HepG2 (cell line): Measurements from ENCODE around the gene TOE1. TPM values are rescaled to one million over a fixed set of nuclear protein-coding genes. Genes with fewer than 3 reads are reported as not detected.
"Not testable (repeated sequence)": the region's sequence is repeated elsewhere in the genome, so short reads cannot be mapped to it uniquely, and the experiment has no call there.

ENCODE experiments used
- ATAC-seq: fragments of 200-7000 bp; cut with Tn5 transposase; 3 replicates; pipeline ENCODE4 v1.9.1; 2020; ENCODE audit warnings: mild to moderate bottlenecking, moderate library complexity
- BruUV-seq: library from RNA; stranded (reverse); fragments of 400-500 nt; replicated peaks from 2 replicates; lab custom pipeline; 2021; lab: Mats Ljungman, UMichigan
- CTCF ChIA-PET: fragments of 300-600 bp; formaldehyde crosslinking; extraction: SDS; loops from one replicate; lab custom pipeline; 2021; ENCODE audit warnings: low total read pairs, inconsistent platforms, low intra/inter-chr PET ratio; lab: Yijun Ruan, JAX
- POLR2A ChIA-PET: fragments of 350-600 bp; sonication (Branson Sonifier 250); formaldehyde crosslinking; loops from one replicate; lab custom pipeline; 2020; ENCODE audit warnings: antibody characterized with exemption, inconsistent platforms; lab: Yijun Ruan, JAX
- DNase-seq: peaks from one replicate; pipeline ENCODE4 v3.0.0-alpha.2; 2015; ENCODE audit warnings: low spot score
- FAIRE-seq: peaks from 3 replicates; lab custom pipeline; 2011; peaks lifted over from hg19 to GRCh38; lab: Jason Lieb, UNC
- H2AFZ ChIP-seq: one replicate; pipeline ENCODE4 v1.6.1; 2011; ENCODE audit warnings: low read length, inconsistent platforms
- H3K27ac ChIP-seq: fragments of 300-600 bp; 3 replicates; pipeline ENCODE4 v1.8.0; 2011; ENCODE audit warnings: mixed run types, mild to moderate bottlenecking, mixed read lengths, low read length, inconsistent platforms; ENCODE audit not compliant: insufficient read depth; ENCODE audit errors: extremely low read length
- H3K27me3 ChIP-seq, 2 experiments: fragments of 200-600 bp in 1 of 2; 2 replicates in 1 of 2; 3 replicates in 1 of 2; pipeline versions ENCODE4 v1.6.0 to v1.8.0; 2011; ENCODE audit warnings: low read length in 2 of 2, mild to moderate bottlenecking in 2 of 2, moderate library complexity in 2 of 2, inconsistent platforms in 1 of 2; ENCODE audit not compliant: insufficient read depth in 2 of 2, control insufficient read depth in 1 of 2
- H3K36me3 ChIP-seq, 2 experiments: fragments of 200-600 bp in 1 of 2; replicated peaks in 1 of 2; 2 replicates in 1 of 2; 3 replicates in 1 of 2; pipeline versions ENCODE4 v1.5.1 to v1.8.0; 2011; ENCODE audit warnings: low read length in 2 of 2, inconsistent platforms in 1 of 2; ENCODE audit not compliant: insufficient read depth in 2 of 2, control insufficient read depth in 1 of 2
- H3K4me1 ChIP-seq: 2 replicates; pipeline ENCODE4 v1.5.1; 2012; ENCODE audit warnings: low read length, inconsistent platforms; ENCODE audit not compliant: insufficient read depth
- H3K4me2 ChIP-seq: 2 replicates; pipeline ENCODE4 v1.6.0; 2011; ENCODE audit warnings: low read depth, low read length, inconsistent platforms
- H3K4me3 ChIP-seq, 3 experiments: fragments of 200-600 bp in 1 of 3; sonication (generic), shearing (Covaris generic) in 1 of 3; replicated peaks in 1 of 3; 2 replicates each; pipeline ENCODE4 v1.5.1; 2011 to 2016; ENCODE audit warnings: low read length in 3 of 3, inconsistent platforms in 2 of 3, low read depth in 2 of 3, mild to moderate bottlenecking in 2 of 3, control low read depth in 1 of 3, mixed read lengths in 1 of 3; ENCODE audit not compliant: insufficient read depth in 1 of 3
- H3K79me2 ChIP-seq: one replicate; pipeline ENCODE4 v1.6.1; 2011; ENCODE audit warnings: low read length, inconsistent platforms; ENCODE audit not compliant: insufficient read depth
- H3K9ac ChIP-seq: 2 replicates; pipeline ENCODE4 v1.6.0; 2011; ENCODE audit warnings: mild to moderate bottlenecking, low read depth, low read length, inconsistent platforms; ENCODE audit not compliant: insufficient read depth
- H3K9me3 ChIP-seq: 2 replicates; pipeline ENCODE4 v1.5.1; 2012; ENCODE audit warnings: mild to moderate bottlenecking, low read length
- H4K20me1 ChIP-seq: 2 replicates; pipeline ENCODE4 v1.6.0; 2011; ENCODE audit warnings: inconsistent platforms, mild to moderate bottlenecking, low read length, moderate library complexity; ENCODE audit not compliant: insufficient read depth
- BRD4 ChIP-seq: sonication (generic); formaldehyde crosslinking; IDR thresholded peaks from 2 replicates; pipeline ENCODE4 v1.4.0; 2020; ENCODE audit warnings: missing genetic modification reagents
- ELF4 ChIP-seq: sonication (generic); formaldehyde crosslinking; IDR thresholded peaks from 2 replicates; pipeline ENCODE4 v1.5.0; 2020; ENCODE audit warnings: missing genetic modification reagents, mild to moderate bottlenecking, moderate library complexity, borderline replicate concordance
- FOSL2 ChIP-seq: sonication (generic); formaldehyde crosslinking; IDR thresholded peaks from 2 replicates; pipeline ENCODE4 v1.4.0; 2020; ENCODE audit warnings: missing genetic modification reagents
- IRF2 ChIP-seq: IDR thresholded peaks from 2 replicates; pipeline ENCODE4 v1.6.1; 2018; ENCODE audit warnings: missing genetic modification reagents, missing compliant biosample characterization
- LCORL ChIP-seq, 2 experiments: fragments of 450-650 bp in 1 of 2; sonication (generic) in 1 of 2; formaldehyde crosslinking in 1 of 2; IDR thresholded peaks; 2 replicates each; pipeline versions ENCODE4 v1.5.0 to v1.6.1; 2017 to 2020; ENCODE audit warnings: antibody characterized with exemption in 1 of 2, missing genetic modification reagents in 1 of 2
- NRL ChIP-seq: sonication (generic); formaldehyde crosslinking; IDR thresholded peaks from 2 replicates; pipeline ENCODE4 v1.5.0; 2020; ENCODE audit warnings: missing genetic modification reagents, mild to moderate bottlenecking, moderate library complexity, borderline replicate concordance
- TBX3 ChIP-seq: fragments of 450-650 bp; IDR thresholded peaks from 2 replicates; pipeline ENCODE4 v1.6.1; 2017; ENCODE audit warnings: antibody characterized with exemption, mild to moderate bottlenecking, inconsistent platforms, borderline replicate concordance
- U2AF1 ChIP-seq: fragments of 200-400 bp; formaldehyde crosslinking; optimal IDR thresholded peaks from 2 replicates; pipeline ENCODE3; 2017; ENCODE audit warnings: mild to moderate bottlenecking, low read depth, low read length
- ZMAT3 ChIP-seq: sonication (generic); formaldehyde crosslinking; conservative IDR thresholded peaks from 2 replicates; pipeline ENCODE4 v1.7.0; 2021; ENCODE audit warnings: missing genetic modification reagents
- ZNF556 ChIP-seq: sonication (generic); formaldehyde crosslinking; IDR thresholded peaks from 2 replicates; pipeline ENCODE4 v1.4.0; 2020; ENCODE audit warnings: mild to moderate bottlenecking, missing genetic modification reagents, borderline replicate concordance
- ZNF615 ChIP-seq: sonication (generic); formaldehyde crosslinking; IDR thresholded peaks from 2 replicates; pipeline ENCODE4 v1.5.0; 2020; ENCODE audit warnings: mild to moderate bottlenecking, missing genetic modification reagents, borderline replicate concordance
- ZNF746 ChIP-seq: sonication (generic); formaldehyde crosslinking; IDR thresholded peaks from 2 replicates; pipeline ENCODE4 v1.8.0; 2022; ENCODE audit warnings: mild to moderate bottlenecking, missing genetic modification reagents
- ZNF883 ChIP-seq: sonication (generic); formaldehyde crosslinking; IDR thresholded peaks from 2 replicates; pipeline ENCODE4 v1.5.1; 2020; ENCODE audit warnings: mild to moderate bottlenecking, missing genetic modification reagents; ENCODE audit errors: not compliant biosample characterization
- WGBS: methylation state at CpG from one replicate; pipeline ENCODE4 v1.1.6; 2017; ENCODE audit warnings: low lambda C conversion rate; 5-methylcytosine and 5-hydroxymethylcytosine counted together
- in situ Hi-C: cut with HindIII; loops from 2 replicates; pipeline ENCODE4 v1.10.0; 2017; ENCODE audit warnings: low pct_unique_long_range_greater_than_20kb; ENCODE audit not compliant: extremely low pct_ligation_motif_present
- intact Hi-C: fragments of 100-400 bp; cut with micrococcal nuclease; formaldehyde crosslinking; loops from one replicate; pipeline ENCODE4 v1.10.0; 2022; ENCODE audit not compliant: unreplicated experiment
- polyA plus RNA-seq, 8 experiments: library from polyadenylated mRNA; depleted of rRNA in 3 of 8; stranded (reverse) in 7 of 8; unstranded in 1 of 8; fragments of >200 nt; fragmentation: Illumina TruSeq in 4 of 8; extraction: Trizol in 4 of 8; gene quantifications; 2 replicates each; pipeline versions ENCODE4 v1.2.1 to v1.2.3, GENCODE V29; 2011 to 2016; ENCODE audit warnings: low read depth in 4 of 8, missing spikeins in 1 of 8, mixed read lengths in 1 of 8; ENCODE audit not compliant: insufficient read depth in 1 of 8
- total RNA-seq, 5 experiments: library from RNA; depleted of rRNA; stranded (reverse); fragments of >200 nt; fragmentation: Illumina TruSeq; extraction: Trizol; gene quantifications; 2 replicates each; pipeline ENCODE4 v1.2.3, GENCODE V29; 2016; ENCODE audit warnings: low read depth in 1 of 5
- TF ChIP-seq, protein P1 (sequence below): sonication (generic); formaldehyde crosslinking; IDR thresholded peaks from 2 replicates; pipeline ENCODE4 v1.9.0; 2021; ENCODE audit warnings: missing genetic modification reagents, borderline replicate concordance

Gene TOE1
- total and polyA plus RNA-seq, 2 of the 13 experiments (the other 11 are each of a cell fraction or from before 2014, with no cell fraction given), result 14.1 to 19.0 TPM

- TF ChIP-seq ZMAT3 (CRISPR knock-in tag) (no peak), ZNF883 (CRISPR knock-in tag) (peak; percentile 96), FOSL2 (CRISPR knock-in tag) (peak; percentile 32; the same call in 1 of the 2 replicates), IRF2 (CRISPR knock-in tag) (peak; percentile 20; the same call in 1 of the 2 replicates), BRD4 (no peak), ELF4 (CRISPR knock-in tag) (peak; percentile 92), ZNF615 (no peak), ZNF556 (CRISPR knock-in tag) (peak; percentile 79; the same call in 1 of the 2 replicates), ZNF746 (CRISPR knock-in tag) (no peak; the same call in none of the 2 replicates), LCORL (IDR thresholded peaks at IDR 0.05) (no peak), LCORL (CRISPR knock-in tag; IDR thresholded peaks at IDR 0.05) (peak; percentile 81), U2AF1 (no peak), TBX3 (no peak), NRL (CRISPR knock-in tag) (peak; percentile 95)
- TF ChIP-seq, protein P1, sequence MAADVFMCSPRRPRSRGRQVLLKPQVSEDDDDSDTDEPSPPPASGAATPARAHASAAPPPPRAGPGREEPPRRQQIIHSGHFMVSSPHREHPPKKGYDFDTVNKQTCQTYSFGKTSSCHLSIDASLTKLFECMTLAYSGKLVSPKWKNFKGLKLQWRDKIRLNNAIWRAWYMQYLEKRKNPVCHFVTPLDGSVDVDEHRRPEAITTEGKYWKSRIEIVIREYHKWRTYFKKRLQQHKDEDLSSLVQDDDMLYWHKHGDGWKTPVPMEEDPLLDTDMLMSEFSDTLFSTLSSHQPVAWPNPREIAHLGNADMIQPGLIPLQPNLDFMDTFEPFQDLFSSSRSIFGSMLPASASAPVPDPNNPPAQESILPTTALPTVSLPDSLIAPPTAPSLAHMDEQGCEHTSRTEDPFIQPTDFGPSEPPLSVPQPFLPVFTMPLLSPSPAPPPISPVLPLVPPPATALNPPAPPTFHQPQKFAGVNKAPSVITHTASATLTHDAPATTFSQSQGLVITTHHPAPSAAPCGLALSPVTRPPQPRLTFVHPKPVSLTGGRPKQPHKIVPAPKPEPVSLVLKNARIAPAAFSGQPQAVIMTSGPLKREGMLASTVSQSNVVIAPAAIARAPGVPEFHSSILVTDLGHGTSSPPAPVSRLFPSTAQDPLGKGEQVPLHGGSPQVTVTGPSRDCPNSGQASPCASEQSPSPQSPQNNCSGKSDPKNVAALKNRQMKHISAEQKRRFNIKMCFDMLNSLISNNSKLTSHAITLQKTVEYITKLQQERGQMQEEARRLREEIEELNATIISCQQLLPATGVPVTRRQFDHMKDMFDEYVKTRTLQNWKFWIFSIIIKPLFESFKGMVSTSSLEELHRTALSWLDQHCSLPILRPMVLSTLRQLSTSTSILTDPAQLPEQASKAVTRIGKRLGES, result no peak
Measured at GRCh38 chr1:45339789-45340558, at the start of gene TOE1, which contains the start of gene MUTYH (continued).

DNA sequence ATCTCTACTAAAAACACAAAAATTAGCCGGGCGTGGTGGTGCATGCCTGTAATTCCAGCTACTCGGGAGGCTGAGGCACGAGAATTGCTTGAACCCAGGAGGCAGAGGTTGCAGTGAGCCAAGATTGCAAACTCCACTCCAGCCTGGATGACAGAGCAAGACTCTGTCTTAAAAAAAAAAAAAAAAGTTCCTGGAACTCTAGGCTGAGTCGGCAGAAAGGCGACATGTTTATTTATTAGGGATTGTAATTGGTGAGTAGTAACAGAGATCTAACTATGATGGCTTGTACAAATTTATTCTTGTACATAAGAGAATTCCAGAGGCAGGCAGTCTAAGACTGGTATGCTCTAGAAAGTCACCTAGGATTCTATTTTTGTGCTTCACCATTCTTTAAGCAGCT is 49.0 kb upstream of the TOE1 start:
- POLR2A ChIA-PET, H3K4me2 ChIP-seq, in situ Hi-C loops, H3K9me3 ChIP-seq, H3K27me3 ChIP-seq, intact Hi-C loops, H3K36me3 ChIP-seq, ATAC-seq, H3K9ac ChIP-seq, FAIRE-seq, H3K4me3 ChIP-seq, BruUV-seq, H3K79me2 ChIP-seq, DNase-seq, H2AFZ ChIP-seq, H3K27ac ChIP-seq, H4K20me1 ChIP-seq, CTCF ChIA-PET: not testable (repeated sequence)
- peaks cover 25% of the 10 kb centered on the region for H3K4me1 ChIP-seq
- 70% methylated on average over 6 of the region's 6 CpGs for WGBS
